GM23338 (cell line): Measurements from ENCODE around the gene PPP1R3F. TPM values are rescaled to one million over a fixed set of nuclear protein-coding genes. Genes with fewer than 3 reads are reported as not detected.

Experiments used
- ATAC-seq: fragments of 200-7000 bp; cut with Tn5 transposase; 3 replicates; pipeline ENCODE4 v1.9.1; 2020
- DNase-seq: peaks from one replicate; pipeline ENCODE4 v3.0.0-alpha.2; 2015; ENCODE audit warnings: low spot score
- H2AFZ ChIP-seq: fragments of 200-600 bp; sonication (generic); 2 replicates; pipeline ENCODE4 v1.8.0; 2016; ENCODE audit warnings: antibody characterized with exemption, mild to moderate bottlenecking, moderate library complexity
- H3F3A ChIP-seq: fragments of 200-600 bp; sonication (generic); replicated peaks from 2 replicates; pipeline ENCODE4 v1.8.0; 2017; ENCODE audit warnings: antibody characterized with exemption, mixed run types, low read depth
- H3K27ac ChIP-seq: fragments of 200-600 bp; sonication (generic); 2 replicates; pipeline ENCODE4 v1.6.1; 2016; ENCODE audit warnings: low read depth
- H3K27me3 ChIP-seq: fragments of 200-600 bp; sonication (generic); 2 replicates; pipeline ENCODE4 v1.8.0; 2016; ENCODE audit warnings: mild to moderate bottlenecking, mixed run types, moderate library complexity; ENCODE audit not compliant: insufficient read depth
- H3K36me3 ChIP-seq: fragments of 200-600 bp; sonication (generic); 2 replicates; pipeline ENCODE4 v1.8.0; 2016; ENCODE audit warnings: mild to moderate bottlenecking; ENCODE audit not compliant: insufficient read depth
- H3K4me1 ChIP-seq: fragments of 200-600 bp; sonication (generic); 2 replicates; pipeline ENCODE4 v1.8.0; 2016; ENCODE audit warnings: mild to moderate bottlenecking, moderate library complexity; ENCODE audit not compliant: insufficient read depth
- H3K4me2 ChIP-seq: fragments of 200-600 bp; sonication (generic); 2 replicates; pipeline ENCODE4 v1.7.1; 2017; ENCODE audit warnings: mixed run types
- H3K4me3 ChIP-seq: fragments of 200-600 bp; sonication (generic); 2 replicates; pipeline ENCODE4 v1.6.1; 2016; ENCODE audit warnings: mixed run types
- H3K79me2 ChIP-seq: fragments of 200-600 bp; sonication (generic); replicated peaks from 2 replicates; pipeline ENCODE4 v1.8.0; 2017; ENCODE audit warnings: mild to moderate bottlenecking; ENCODE audit not compliant: insufficient read depth
- H3K9me2 ChIP-seq: fragments of 200-600 bp; sonication (generic); 2 replicates; pipeline ENCODE4 v1.8.0; 2017; ENCODE audit not compliant: insufficient read depth
- H4K20me1 ChIP-seq: fragments of 200-600 bp; sonication (generic); replicated peaks from 2 replicates; pipeline ENCODE4 v1.8.0; 2017; ENCODE audit warnings: mild to moderate bottlenecking; ENCODE audit not compliant: insufficient read depth
- H3K27ac Mint-ChIP-seq: 2 replicates; pipeline ENCODE4 v1.8.0; 2020; ENCODE audit warnings: inconsistent platforms, mild to moderate bottlenecking, moderate library complexity, mixed read lengths
- H3K27me3 Mint-ChIP-seq: 3 replicates; pipeline ENCODE4 v1.8.0; 2022; ENCODE audit warnings: low read depth, mild to moderate bottlenecking, moderate library complexity, mixed read lengths, inconsistent platforms; ENCODE audit not compliant: insufficient read depth, poor library complexity
- H3K36me3 Mint-ChIP-seq: 3 replicates; pipeline ENCODE4 v1.8.0; 2021; ENCODE audit warnings: low read depth, mild to moderate bottlenecking, inconsistent platforms, moderate library complexity, mixed read lengths
- H3K4me1 Mint-ChIP-seq: 3 replicates; pipeline ENCODE4 v1.8.0; 2020; ENCODE audit warnings: mild to moderate bottlenecking, inconsistent platforms, mixed read lengths
- H3K4me3 Mint-ChIP-seq: 3 replicates; pipeline ENCODE4 v1.8.0; 2021; ENCODE audit warnings: moderate library complexity, mild to moderate bottlenecking, inconsistent platforms, mixed read lengths
- H3K9me3 Mint-ChIP-seq: 3 replicates; pipeline ENCODE4 v1.8.0; 2020; ENCODE audit warnings: moderate library complexity, mild to moderate bottlenecking, inconsistent platforms, mixed read lengths
- CREB1 ChIP-seq: fragments of 250-450 bp; sonication (Bioruptor Pico); IDR thresholded peaks from 2 replicates; pipeline ENCODE4 v1.5.0; 2020; ENCODE audit warnings: low read depth, mild to moderate bottlenecking, moderate library complexity
- EZH2 ChIP-seq: fragments of 200-600 bp; sonication (generic); IDR thresholded peaks from one replicate; pipeline ENCODE4 v1.8.0; 2017; ENCODE audit warnings: antibody characterized with exemption, mild to moderate bottlenecking, low read depth; ENCODE audit not compliant: unreplicated experiment
- EZH2phosphoT487 ChIP-seq: fragments of 200-600 bp; sonication (generic); IDR thresholded peaks from one replicate; pipeline ENCODE4 v1.8.1; 2018; ENCODE audit warnings: antibody characterized with exemption; ENCODE audit not compliant: unreplicated experiment
- JUNB ChIP-seq: IDR thresholded peaks from one replicate; pipeline ENCODE4 v1.6.1; 2016; ENCODE audit warnings: antibody characterized with exemption; ENCODE audit not compliant: unreplicated experiment
- NANOG ChIP-seq: IDR thresholded peaks from 2 replicates; pipeline ENCODE4 v1.6.1; 2016; ENCODE audit warnings: antibody characterized with exemption, borderline replicate concordance
- POLR2AphosphoS5 ChIP-seq: IDR thresholded peaks from 2 replicates; pipeline ENCODE4 v1.6.1; 2016; ENCODE audit warnings: antibody characterized with exemption, low read depth
- STAT1 ChIP-seq: IDR thresholded peaks from one replicate; pipeline ENCODE4 v1.6.1; 2016; ENCODE audit warnings: antibody characterized with exemption; ENCODE audit not compliant: unreplicated experiment
- ZNF114 ChIP-seq: fragments of 250-450 bp; sonication (Bioruptor Pico); IDR thresholded peaks from 2 replicates; pipeline ENCODE4 v1.5.0; 2020; ENCODE audit warnings: mild to moderate bottlenecking, moderate library complexity
- polyA plus RNA-seq: library from polyadenylated mRNA; unstranded; fragments of >200 nt; fragmentation: Nextera tagmentation; extraction: Ambion mirVana; gene quantifications from 2 replicates; pipeline ENCODE4 v1.2.1, GENCODE V29; 2016
- total RNA-seq: library from RNA; depleted of rRNA; stranded (reverse); fragments of >200 nt; shearing (Covaris generic); gene quantifications from 2 replicates; pipeline ENCODE4 v1.2.3, GENCODE V29; 2014
- TF ChIP-seq, protein P1 (sequence below), 2 experiments: fragments of 200-600 bp in 1 of 2; sonication (generic) in 1 of 2; conservative IDR thresholded peaks; 2 replicates each; pipeline versions ENCODE4 v1.5.1 to v1.6.1; 2016 to 2017; ENCODE audit warnings: antibody characterized with exemption in 2 of 2, low read depth in 2 of 2, mild to moderate bottlenecking in 2 of 2, moderate library complexity in 1 of 2
- TF ChIP-seq, protein P2 (sequence below): IDR thresholded peaks from 2 replicates; pipeline ENCODE4 v1.6.1; 2016; ENCODE audit warnings: antibody characterized with exemption
- TF ChIP-seq, protein P3 (sequence below): fragments of 250-450 bp; sonication (Bioruptor Pico); IDR thresholded peaks from 2 replicates; pipeline ENCODE4 v1.5.0; 2020; ENCODE audit warnings: mild to moderate bottlenecking, moderate library complexity

Gene PPP1R3F
- total and polyA plus RNA-seq, 2 experiments from 2014 or later = 3.1 to 11.3 TPM

DNA sequence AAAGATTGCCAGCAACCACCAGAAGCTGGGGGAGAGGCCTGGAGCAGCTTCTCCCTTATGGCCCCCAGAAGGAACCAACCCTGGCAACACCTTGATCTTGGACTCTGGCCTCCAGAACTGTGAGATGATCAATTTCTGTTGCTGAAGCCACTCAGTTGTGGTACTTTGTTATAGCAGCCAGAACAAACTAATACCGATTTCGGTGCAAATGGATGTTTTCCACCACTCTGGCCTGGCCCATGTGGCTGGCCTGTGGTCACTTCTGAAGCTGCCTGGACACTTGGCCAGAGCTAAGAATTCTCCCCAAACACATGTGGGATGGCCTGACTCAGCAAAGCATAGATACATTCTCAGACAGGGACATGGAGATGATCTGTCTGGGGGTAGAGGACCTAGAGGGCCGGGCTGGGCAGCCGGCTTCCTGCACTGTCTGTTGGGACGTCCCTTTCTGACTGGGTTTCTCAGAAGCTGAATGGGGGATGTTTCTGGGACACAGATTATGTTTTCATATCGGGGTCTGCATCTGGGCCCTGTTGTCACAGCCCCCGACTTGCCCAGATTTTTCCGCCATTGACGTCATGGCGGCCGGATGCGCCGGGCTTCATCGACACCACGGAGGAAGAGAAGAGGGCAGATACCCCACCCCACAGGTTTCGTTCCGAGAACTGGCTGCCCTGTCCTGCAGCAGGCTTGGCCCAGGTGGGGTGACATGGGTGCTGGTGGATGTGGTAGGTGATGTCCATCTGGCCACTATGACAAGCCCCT, 9.2 kb upstream of the PPP1R3F start:
- H3K4me2 ChIP-seq = no peak overlapping the region
- Mint-ChIP-seq H3K9me3 (no peaks in the 10 kb centered on the region), H3K4me3 (no peak overlapping the region), H3K36me3 (no peaks in the 10 kb centered on the region; the same call in 2 of the 3 replicates), H3K27ac (no peak overlapping the region), H3K27me3 (peaks cover 3% of the 10 kb centered on the region), H3K4me1 (peaks cover 4% of the 10 kb centered on the region; the same call in 1 of the 3 replicates)
- no peaks in the 10 kb centered on the region for H3K9me2 ChIP-seq
- TF ChIP-seq, protein P1, sequence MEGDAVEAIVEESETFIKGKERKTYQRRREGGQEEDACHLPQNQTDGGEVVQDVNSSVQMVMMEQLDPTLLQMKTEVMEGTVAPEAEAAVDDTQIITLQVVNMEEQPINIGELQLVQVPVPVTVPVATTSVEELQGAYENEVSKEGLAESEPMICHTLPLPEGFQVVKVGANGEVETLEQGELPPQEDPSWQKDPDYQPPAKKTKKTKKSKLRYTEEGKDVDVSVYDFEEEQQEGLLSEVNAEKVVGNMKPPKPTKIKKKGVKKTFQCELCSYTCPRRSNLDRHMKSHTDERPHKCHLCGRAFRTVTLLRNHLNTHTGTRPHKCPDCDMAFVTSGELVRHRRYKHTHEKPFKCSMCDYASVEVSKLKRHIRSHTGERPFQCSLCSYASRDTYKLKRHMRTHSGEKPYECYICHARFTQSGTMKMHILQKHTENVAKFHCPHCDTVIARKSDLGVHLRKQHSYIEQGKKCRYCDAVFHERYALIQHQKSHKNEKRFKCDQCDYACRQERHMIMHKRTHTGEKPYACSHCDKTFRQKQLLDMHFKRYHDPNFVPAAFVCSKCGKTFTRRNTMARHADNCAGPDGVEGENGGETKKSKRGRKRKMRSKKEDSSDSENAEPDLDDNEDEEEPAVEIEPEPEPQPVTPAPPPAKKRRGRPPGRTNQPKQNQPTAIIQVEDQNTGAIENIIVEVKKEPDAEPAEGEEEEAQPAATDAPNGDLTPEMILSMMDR (conservative IDR thresholded peaks at IDR 0.05; ENCODE audit: low read depth in 2 of 2) = no peak
- TF ChIP-seq CREB1 (CRISPR knock-in tag) (no peak), EZH2 (no peak), EZH2phosphoT487 (no peak), NANOG (no peak), ZNF114 (CRISPR knock-in tag) (no peak), STAT1 (no peak), POLR2AphosphoS5 (no peak), JUNB (no peak)
- TF ChIP-seq, protein P2, sequence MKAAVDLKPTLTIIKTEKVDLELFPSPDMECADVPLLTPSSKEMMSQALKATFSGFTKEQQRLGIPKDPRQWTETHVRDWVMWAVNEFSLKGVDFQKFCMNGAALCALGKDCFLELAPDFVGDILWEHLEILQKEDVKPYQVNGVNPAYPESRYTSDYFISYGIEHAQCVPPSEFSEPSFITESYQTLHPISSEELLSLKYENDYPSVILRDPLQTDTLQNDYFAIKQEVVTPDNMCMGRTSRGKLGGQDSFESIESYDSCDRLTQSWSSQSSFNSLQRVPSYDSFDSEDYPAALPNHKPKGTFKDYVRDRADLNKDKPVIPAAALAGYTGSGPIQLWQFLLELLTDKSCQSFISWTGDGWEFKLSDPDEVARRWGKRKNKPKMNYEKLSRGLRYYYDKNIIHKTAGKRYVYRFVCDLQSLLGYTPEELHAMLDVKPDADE = no peak
- TF ChIP-seq, protein P3, sequence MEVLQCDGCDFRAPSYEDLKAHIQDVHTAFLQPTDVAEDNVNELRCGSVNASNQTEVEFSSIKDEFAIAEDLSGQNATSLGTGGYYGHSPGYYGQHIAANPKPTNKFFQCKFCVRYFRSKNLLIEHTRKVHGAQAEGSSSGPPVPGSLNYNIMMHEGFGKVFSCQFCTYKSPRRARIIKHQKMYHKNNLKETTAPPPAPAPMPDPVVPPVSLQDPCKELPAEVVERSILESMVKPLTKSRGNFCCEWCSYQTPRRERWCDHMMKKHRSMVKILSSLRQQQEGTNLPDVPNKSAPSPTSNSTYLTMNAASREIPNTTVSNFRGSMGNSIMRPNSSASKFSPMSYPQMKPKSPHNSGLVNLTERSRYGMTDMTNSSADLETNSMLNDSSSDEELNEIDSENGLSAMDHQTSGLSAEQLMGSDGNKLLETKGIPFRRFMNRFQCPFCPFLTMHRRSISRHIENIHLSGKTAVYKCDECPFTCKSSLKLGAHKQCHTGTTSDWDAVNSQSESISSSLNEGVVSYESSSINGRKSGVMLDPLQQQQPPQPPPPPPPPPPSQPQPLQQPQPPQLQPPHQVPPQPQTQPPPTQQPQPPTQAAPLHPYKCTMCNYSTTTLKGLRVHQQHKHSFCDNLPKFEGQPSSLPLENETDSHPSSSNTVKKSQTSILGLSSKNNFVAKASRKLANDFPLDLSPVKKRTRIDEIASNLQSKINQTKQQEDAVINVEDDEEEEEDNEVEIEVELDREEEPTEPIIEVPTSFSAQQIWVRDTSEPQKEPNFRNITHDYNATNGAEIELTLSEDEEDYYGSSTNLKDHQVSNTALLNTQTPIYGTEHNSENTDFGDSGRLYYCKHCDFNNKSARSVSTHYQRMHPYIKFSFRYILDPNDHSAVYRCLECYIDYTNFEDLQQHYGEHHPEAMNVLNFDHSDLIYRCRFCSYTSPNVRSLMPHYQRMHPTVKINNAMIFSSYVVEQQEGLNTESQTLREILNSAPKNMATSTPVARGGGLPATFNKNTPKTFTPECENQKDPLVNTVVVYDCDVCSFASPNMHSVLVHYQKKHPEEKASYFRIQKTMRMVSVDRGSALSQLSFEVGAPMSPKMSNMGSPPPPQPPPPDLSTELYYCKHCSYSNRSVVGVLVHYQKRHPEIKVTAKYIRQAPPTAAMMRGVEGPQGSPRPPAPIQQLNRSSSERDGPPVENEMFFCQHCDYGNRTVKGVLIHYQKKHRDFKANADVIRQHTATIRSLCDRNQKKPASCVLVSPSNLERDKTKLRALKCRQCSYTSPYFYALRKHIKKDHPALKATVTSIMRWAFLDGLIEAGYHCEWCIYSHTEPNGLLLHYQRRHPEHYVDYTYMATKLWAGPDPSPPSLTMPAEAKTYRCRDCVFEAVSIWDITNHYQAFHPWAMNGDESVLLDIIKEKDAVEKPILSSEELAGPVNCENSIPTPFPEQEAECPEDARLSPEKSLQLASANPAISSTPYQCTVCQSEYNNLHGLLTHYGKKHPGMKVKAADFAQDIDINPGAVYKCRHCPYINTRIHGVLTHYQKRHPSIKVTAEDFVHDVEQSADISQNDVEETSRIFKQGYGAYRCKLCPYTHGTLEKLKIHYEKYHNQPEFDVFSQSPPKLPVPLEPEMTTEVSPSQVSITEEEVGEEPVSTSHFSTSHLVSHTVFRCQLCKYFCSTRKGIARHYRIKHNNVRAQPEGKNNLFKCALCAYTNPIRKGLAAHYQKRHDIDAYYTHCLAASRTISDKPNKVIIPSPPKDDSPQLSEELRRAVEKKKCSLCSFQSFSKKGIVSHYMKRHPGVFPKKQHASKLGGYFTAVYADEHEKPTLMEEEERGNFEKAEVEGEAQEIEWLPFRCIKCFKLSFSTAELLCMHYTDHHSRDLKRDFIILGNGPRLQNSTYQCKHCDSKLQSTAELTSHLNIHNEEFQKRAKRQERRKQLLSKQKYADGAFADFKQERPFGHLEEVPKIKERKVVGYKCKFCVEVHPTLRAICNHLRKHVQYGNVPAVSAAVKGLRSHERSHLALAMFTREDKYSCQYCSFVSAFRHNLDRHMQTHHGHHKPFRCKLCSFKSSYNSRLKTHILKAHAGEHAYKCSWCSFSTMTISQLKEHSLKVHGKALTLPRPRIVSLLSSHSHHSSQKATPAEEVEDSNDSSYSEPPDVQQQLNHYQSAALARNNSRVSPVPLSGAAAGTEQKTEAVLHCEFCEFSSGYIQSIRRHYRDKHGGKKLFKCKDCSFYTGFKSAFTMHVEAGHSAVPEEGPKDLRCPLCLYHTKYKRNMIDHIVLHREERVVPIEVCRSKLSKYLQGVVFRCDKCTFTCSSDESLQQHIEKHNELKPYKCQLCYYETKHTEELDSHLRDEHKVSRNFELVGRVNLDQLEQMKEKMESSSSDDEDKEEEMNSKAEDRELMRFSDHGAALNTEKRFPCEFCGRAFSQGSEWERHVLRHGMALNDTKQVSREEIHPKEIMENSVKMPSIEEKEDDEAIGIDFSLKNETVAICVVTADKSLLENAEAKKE = no peak
- no peak for DNase-seq
- no peaks in the 10 kb centered on the region for H3K79me2 ChIP-seq
- no peak overlapping the region for H2AFZ ChIP-seq
- H3K36me3 ChIP-seq = no peaks in the 10 kb centered on the region
- ATAC-seq = no peak
- no peak overlapping the region for H3K27ac ChIP-seq
- no peaks in the 10 kb centered on the region for H4K20me1 ChIP-seq
- no peak overlapping the region for H3K4me3 ChIP-seq
- no peaks in the 10 kb centered on the region for H3F3A ChIP-seq
- H3K27me3 ChIP-seq = no peaks in the 10 kb centered on the region
- H3K4me1 ChIP-seq = no peaks in the 10 kb centered on the region
